ENCODE measurements around the gene RAI14.

RAI14 gene

GRCh38 chr5:34682926-34683623, 26.9 kb downstream of the RAI14 start:
- DNase-seq (ENCODE audit: low read depth), result no peak

GRCh38 chr5:34684281-34684979, 28.3 kb downstream of the RAI14 start:
- no peak for DNase-seq (ENCODE audit: low read depth)
- no peak for TF ChIP-seq CTCF (IDR thresholded peaks at IDR 0.05; ENCODE audit: insufficient read depth, low read depth, low read length, missing control alignments)
- H3K4me3 ChIP-seq (ENCODE audit: low read depth, low read length), result no peak overlapping the region

More at GRCh38 chr5:34682926-34683623, 26.9 kb downstream of the RAI14 start:
- TF ChIP-seq CTCF (IDR thresholded peaks at IDR 0.05; ENCODE audit: insufficient read depth, low read depth, low read length, missing control alignments), result no peak
- no peak overlapping the region for H3K4me3 ChIP-seq (ENCODE audit: low read depth, low read length)

GRCh38 chr5:34684980-34685352, 28.8 kb downstream of the RAI14 start:
- TF ChIP-seq CTCF (IDR thresholded peaks at IDR 0.05; ENCODE audit: insufficient read depth, low read depth, low read length, missing control alignments), result no peak
- no peak for DNase-seq (ENCODE audit: low read depth)
- no peak overlapping the region for H3K4me3 ChIP-seq (ENCODE audit: low read depth, low read length)

GRCh38 chr5:34685485-34686165, 29.5 kb downstream of the RAI14 start:
- no peak for DNase-seq (ENCODE audit: low read depth)

GRCh38 chr5:34686762-34687268, 30.7 kb downstream of the RAI14 start:
- no peak overlapping the region for H3K4me3 ChIP-seq (ENCODE audit: low read depth, low read length)
- DNase-seq (ENCODE audit: low read depth), result no peak
- no peak for TF ChIP-seq CTCF (IDR thresholded peaks at IDR 0.05; ENCODE audit: insufficient read depth, low read depth, low read length, missing control alignments)

More at GRCh38 chr5:34685485-34686165, 29.5 kb downstream of the RAI14 start:
- no peak overlapping the region for H3K4me3 ChIP-seq (ENCODE audit: low read depth, low read length)
- no peak for TF ChIP-seq CTCF (IDR thresholded peaks at IDR 0.05; ENCODE audit: insufficient read depth, low read depth, low read length, missing control alignments)

- DNase-seq (ENCODE audit: low read depth), result no peak
These were observed 31.3 kb downstream of the RAI14 start for GRCh38 chr5:34687269-34688011.

More at GRCh38 chr5:34687269-34688011, 31.3 kb downstream of the RAI14 start:
- no peak overlapping the region for H3K4me3 ChIP-seq (ENCODE audit: low read depth, low read length)
- no peak for TF ChIP-seq CTCF (IDR thresholded peaks at IDR 0.05; ENCODE audit: insufficient read depth, low read depth, low read length, missing control alignments)

Data from GM12865 (cell line).